ENCODE measurements around the gene WNT3. TPM values are rescaled to one million over a fixed set of nuclear protein-coding genes. Genes with fewer than 3 reads are reported as not detected.

WNT3 gene
- total RNA-seq, 1 donor from 2014 or later, result 2.0 TPM

DNA sequence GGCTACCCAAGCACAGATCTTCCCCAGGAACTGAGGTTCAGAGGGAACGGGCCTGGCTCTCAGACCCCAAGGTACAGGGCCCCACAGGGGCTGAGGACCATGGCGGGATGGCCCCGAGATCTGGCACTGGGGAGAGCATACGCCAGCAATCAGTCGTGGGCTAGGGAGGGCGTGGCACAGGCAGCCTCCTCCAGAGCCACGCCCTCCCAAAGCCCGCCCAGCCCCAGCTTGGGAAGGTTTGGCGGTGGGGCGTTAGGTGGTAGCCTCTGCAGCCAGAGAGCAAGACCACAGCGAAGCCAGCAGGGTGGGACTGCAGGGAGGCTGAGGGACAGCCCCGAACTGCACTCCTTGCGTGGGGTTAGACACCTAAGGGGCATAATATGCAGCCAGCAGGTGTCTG, 44.5 kb upstream of the WNT3 start:
- H3K4me1 Mint-ChIP-seq (ENCODE audit: unreplicated experiment), result peaks cover 3% of the 10 kb centered on the region
- no peak overlapping the region for H3K4me3 Mint-ChIP-seq (ENCODE audit: unreplicated experiment)
- H3K27me3 Mint-ChIP-seq (ENCODE audit: unreplicated experiment), result peaks cover 8% of the 10 kb centered on the region
- H3K36me3 Mint-ChIP-seq (ENCODE audit: unreplicated experiment), result no peaks in the 10 kb centered on the region
- H3K9me3 Mint-ChIP-seq (ENCODE audit: unreplicated experiment), result no peaks in the 10 kb centered on the region
- TF ChIP-seq, protein P1, sequence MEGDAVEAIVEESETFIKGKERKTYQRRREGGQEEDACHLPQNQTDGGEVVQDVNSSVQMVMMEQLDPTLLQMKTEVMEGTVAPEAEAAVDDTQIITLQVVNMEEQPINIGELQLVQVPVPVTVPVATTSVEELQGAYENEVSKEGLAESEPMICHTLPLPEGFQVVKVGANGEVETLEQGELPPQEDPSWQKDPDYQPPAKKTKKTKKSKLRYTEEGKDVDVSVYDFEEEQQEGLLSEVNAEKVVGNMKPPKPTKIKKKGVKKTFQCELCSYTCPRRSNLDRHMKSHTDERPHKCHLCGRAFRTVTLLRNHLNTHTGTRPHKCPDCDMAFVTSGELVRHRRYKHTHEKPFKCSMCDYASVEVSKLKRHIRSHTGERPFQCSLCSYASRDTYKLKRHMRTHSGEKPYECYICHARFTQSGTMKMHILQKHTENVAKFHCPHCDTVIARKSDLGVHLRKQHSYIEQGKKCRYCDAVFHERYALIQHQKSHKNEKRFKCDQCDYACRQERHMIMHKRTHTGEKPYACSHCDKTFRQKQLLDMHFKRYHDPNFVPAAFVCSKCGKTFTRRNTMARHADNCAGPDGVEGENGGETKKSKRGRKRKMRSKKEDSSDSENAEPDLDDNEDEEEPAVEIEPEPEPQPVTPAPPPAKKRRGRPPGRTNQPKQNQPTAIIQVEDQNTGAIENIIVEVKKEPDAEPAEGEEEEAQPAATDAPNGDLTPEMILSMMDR (IDR thresholded peaks at IDR 0.05), result no peak
- DNase-seq (ENCODE audit: extremely low spot score, unreplicated experiment), result no peak
- H3K27ac Mint-ChIP-seq (ENCODE audit: unreplicated experiment), result no peak overlapping the region

GRCh38 chr17:46859996-46860395, 41.5 kb upstream of the WNT3 start:
- TF ChIP-seq, protein P1 (IDR thresholded peaks at IDR 0.05), result no peak
- Mint-ChIP-seq H3K4me1 (ENCODE audit: unreplicated experiment) (peaks cover 3% of the 10 kb centered on the region), H3K9me3 (ENCODE audit: unreplicated experiment) (no peaks in the 10 kb centered on the region), H3K4me3 (ENCODE audit: unreplicated experiment) (no peak overlapping the region), H3K27ac (ENCODE audit: unreplicated experiment) (no peak overlapping the region), H3K27me3 (ENCODE audit: unreplicated experiment) (peaks cover 18% of the 10 kb centered on the region), H3K36me3 (ENCODE audit: unreplicated experiment) (no peaks in the 10 kb centered on the region)
- DNase-seq (ENCODE audit: extremely low spot score, unreplicated experiment), result no peak

- Mint-ChIP-seq H3K4me3 (ENCODE audit: unreplicated experiment) (no peak overlapping the region), H3K36me3 (ENCODE audit: unreplicated experiment) (no peaks in the 10 kb centered on the region), H3K4me1 (ENCODE audit: unreplicated experiment) (no peaks in the 10 kb centered on the region), H3K9me3 (ENCODE audit: unreplicated experiment) (no peaks in the 10 kb centered on the region), H3K27ac (ENCODE audit: unreplicated experiment) (no peak overlapping the region), H3K27me3 (ENCODE audit: unreplicated experiment) (peaks cover 31% of the 10 kb centered on the region)
- TF ChIP-seq, protein P1 (IDR thresholded peaks at IDR 0.05), result no peak
- DNase-seq (ENCODE audit: extremely low spot score, unreplicated experiment), result no peak
Observed at GRCh38 chr17:46857600-46857999, 39.1 kb upstream of the WNT3 start.

- TF ChIP-seq, protein P1 (IDR thresholded peaks at IDR 0.05), result no peak
- Mint-ChIP-seq H3K27me3 (ENCODE audit: unreplicated experiment) (peaks cover 50% of the 10 kb centered on the region), H3K4me1 (ENCODE audit: unreplicated experiment) (peaks cover 11% of the 10 kb centered on the region), H3K9me3 (ENCODE audit: unreplicated experiment) (no peaks in the 10 kb centered on the region), H3K36me3 (ENCODE audit: unreplicated experiment) (no peaks in the 10 kb centered on the region), H3K27ac (ENCODE audit: unreplicated experiment) (no peak overlapping the region), H3K4me3 (ENCODE audit: unreplicated experiment) (no peak overlapping the region)
- no peak for DNase-seq (ENCODE audit: extremely low spot score, unreplicated experiment)
Observed at GRCh38 chr17:46854948-46855347, 36.5 kb upstream of the WNT3 start.

DNA sequence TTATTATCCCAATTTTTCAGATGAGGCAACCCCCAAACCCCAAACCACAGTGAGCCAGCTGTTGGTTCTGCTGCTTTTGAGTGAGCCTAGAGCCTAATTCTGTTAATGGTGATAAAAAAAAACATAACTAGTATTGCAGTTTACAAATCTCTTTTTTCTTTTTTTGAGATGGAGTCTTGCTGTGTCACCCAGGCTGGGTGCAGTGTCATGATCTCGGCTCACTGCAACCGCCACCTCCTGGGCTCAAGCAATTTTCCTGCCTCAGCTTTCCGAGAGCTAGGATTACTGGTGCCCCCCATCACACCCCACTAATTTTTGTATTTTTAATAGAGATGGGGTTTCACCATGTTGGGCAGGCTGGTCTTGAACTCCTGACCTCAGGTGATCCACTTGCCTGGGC, 36.0 kb upstream of the WNT3 start:
- no peak for DNase-seq (ENCODE audit: extremely low spot score, unreplicated experiment)
- Mint-ChIP-seq H3K4me3 (ENCODE audit: unreplicated experiment) (no peak overlapping the region), H3K4me1 (ENCODE audit: unreplicated experiment) (peaks cover 11% of the 10 kb centered on the region), H3K36me3 (ENCODE audit: unreplicated experiment) (no peaks in the 10 kb centered on the region), H3K27me3 (ENCODE audit: unreplicated experiment) (peaks cover 54% of the 10 kb centered on the region), H3K27ac (ENCODE audit: unreplicated experiment) (no peak overlapping the region), H3K9me3 (ENCODE audit: unreplicated experiment) (no peaks in the 10 kb centered on the region)
- TF ChIP-seq, protein P1 (IDR thresholded peaks at IDR 0.05), result no peak
